BLaER1 (cell line): ENCODE measurements around the gene MEP1B.
"Not testable (repeated sequence)": the region's sequence is repeated elsewhere in the genome, so short reads cannot be mapped to it uniquely, and the experiment has no call there.

Experiments
- H3K27ac ChIP-seq: shearing (Covaris generic); formaldehyde crosslinking; 2 replicates; pipeline ENCODE4 v1.8.1; 2022
- H3K27me3 ChIP-seq: shearing (Covaris generic); formaldehyde crosslinking; 2 replicates; pipeline ENCODE4 v1.8.1; 2022
- H3K36me3 ChIP-seq: shearing (Covaris generic); formaldehyde crosslinking; 2 replicates; pipeline ENCODE4 v1.8.1; 2022
- H3K4me1 ChIP-seq: shearing (Covaris generic); formaldehyde crosslinking; 2 replicates; pipeline ENCODE4 v1.8.1; 2022
- H3K4me2 ChIP-seq: shearing (Covaris generic); formaldehyde crosslinking; 2 replicates; pipeline ENCODE4 v1.8.1; 2022
- H3K4me3 ChIP-seq: shearing (Covaris generic); formaldehyde crosslinking; 2 replicates; pipeline ENCODE4 v1.8.1; 2022
- H3K9ac ChIP-seq: shearing (Covaris generic); formaldehyde crosslinking; 2 replicates; pipeline ENCODE4 v1.8.1; 2022
- H3K9me3 ChIP-seq: shearing (Covaris generic); formaldehyde crosslinking; 2 replicates; pipeline ENCODE4 v1.8.1; 2022
- H4K20me1 ChIP-seq: shearing (Covaris generic); formaldehyde crosslinking; 2 replicates; pipeline ENCODE4 v1.8.1; 2022
- Cebpa-rat ChIP-seq: shearing (Covaris generic); IDR thresholded peaks from 2 replicates; pipeline ENCODE4 v1.8.1; 2022

The MEP1B gene

DNA sequence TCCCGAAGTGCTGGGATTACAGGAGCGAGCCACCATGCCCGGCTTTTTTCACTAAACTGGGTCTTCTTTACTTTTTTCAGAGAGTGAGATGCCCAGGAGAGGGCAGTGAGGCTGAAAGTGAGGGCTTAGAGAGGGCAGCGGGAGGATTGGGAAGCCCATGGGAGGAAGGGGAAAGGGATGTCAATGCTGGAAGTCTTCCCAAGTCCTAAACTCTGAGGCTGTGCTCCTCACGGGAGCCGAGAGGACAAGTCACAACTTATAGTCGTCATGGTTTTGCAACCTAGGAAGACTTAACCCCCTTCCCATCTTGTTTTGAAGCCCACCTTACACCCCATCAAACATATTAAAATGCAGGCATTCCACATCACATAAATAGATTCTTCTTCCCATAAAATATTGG is 15.1 kb upstream of the MEP1B start:
- no peaks in the 10 kb centered on the region for H3K4me1 ChIP-seq
- H3K4me2 ChIP-seq = no peak overlapping the region
- no peaks in the 10 kb centered on the region for H3K27me3 ChIP-seq
- H3K4me3 ChIP-seq = no peak overlapping the region
- no peaks in the 10 kb centered on the region for H3K36me3 ChIP-seq
- no peaks in the 10 kb centered on the region for H4K20me1 ChIP-seq
- no peak overlapping the region for H3K27ac ChIP-seq
- H3K9ac ChIP-seq = no peak overlapping the region
- no peaks in the 10 kb centered on the region for H3K9me3 ChIP-seq
- no peak for TF ChIP-seq Cebpa-rat

DNA sequence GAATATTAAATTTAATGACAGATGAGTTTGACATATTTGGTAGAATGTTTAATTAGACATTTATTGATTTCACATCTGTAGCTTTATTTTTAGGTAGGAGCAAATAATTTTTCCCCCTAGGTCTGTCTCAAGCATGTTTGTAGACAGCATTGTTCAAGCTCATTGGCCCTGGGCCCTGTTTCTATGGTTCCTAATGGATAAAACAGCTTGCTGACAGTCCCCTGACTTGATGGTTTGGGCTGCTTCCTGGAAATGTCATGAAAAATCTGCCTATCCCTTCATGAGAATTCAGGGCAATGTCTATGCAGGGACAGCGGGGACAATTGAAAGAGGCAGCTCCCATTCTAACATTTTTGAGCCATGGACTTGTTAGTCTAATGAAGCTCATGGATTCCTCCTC is 14.6 kb upstream of the MEP1B start:
- Histone ChIP-seq H3K36me3 (no peaks in the 10 kb centered on the region), H3K9ac (no peak overlapping the region), H3K27ac (no peak overlapping the region), H3K9me3 (no peaks in the 10 kb centered on the region), H3K4me3 (no peak overlapping the region), H4K20me1 (no peaks in the 10 kb centered on the region), H3K4me1 (no peaks in the 10 kb centered on the region), H3K4me2 (no peak overlapping the region), H3K27me3 (no peaks in the 10 kb centered on the region)
- TF ChIP-seq Cebpa-rat = no peak

DNA sequence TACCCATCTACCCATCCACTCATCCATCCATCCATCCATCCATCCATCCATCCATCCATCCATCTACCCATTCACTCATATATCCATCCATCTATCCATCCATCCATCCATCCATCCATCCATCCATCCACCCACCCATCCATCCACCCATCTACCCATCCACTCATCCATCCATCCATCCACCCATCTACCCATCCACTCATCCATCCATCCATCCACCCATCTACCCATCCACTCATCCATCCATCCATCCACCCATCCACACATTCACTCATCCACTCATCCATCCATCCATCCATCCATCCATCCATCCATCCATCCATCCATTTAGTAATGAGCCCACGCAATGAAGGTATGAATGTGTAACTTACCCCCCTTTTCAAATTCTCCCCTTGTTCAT is 13.1 kb upstream of the MEP1B start:
- H3K27me3 ChIP-seq, H4K20me1 ChIP-seq, H3K9me3 ChIP-seq, H3K4me2 ChIP-seq, H3K4me1 ChIP-seq, H3K9ac ChIP-seq, H3K27ac ChIP-seq, H3K4me3 ChIP-seq, H3K36me3 ChIP-seq: not testable (repeated sequence)

DNA sequence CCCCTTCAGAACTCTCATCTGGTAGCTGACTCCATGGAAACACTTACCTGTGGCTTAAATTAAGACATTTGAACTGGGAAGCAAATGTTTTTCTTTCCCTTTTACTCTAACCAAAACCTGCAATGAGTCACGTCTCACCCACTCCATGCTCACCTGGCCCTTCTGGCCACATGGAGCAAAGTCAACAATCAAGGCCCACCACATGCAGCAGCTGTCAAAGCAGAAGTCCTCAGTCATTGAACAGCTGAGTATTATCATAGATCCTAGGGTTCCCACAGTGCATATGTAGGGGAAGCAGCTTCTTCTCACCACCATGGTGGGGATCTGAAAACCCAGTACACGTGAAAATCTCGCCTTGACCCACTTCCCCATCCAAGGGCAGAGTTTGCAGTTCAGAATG is 12.3 kb upstream of the MEP1B start:
- Histone ChIP-seq H4K20me1 (no peaks in the 10 kb centered on the region), H3K9ac (no peak overlapping the region), H3K27me3 (no peaks in the 10 kb centered on the region), H3K4me3 (no peak overlapping the region), H3K4me1 (no peaks in the 10 kb centered on the region), H3K4me2 (no peak overlapping the region), H3K36me3 (no peaks in the 10 kb centered on the region), H3K9me3 (no peaks in the 10 kb centered on the region), H3K27ac (no peak overlapping the region)
- no peak for TF ChIP-seq Cebpa-rat

DNA sequence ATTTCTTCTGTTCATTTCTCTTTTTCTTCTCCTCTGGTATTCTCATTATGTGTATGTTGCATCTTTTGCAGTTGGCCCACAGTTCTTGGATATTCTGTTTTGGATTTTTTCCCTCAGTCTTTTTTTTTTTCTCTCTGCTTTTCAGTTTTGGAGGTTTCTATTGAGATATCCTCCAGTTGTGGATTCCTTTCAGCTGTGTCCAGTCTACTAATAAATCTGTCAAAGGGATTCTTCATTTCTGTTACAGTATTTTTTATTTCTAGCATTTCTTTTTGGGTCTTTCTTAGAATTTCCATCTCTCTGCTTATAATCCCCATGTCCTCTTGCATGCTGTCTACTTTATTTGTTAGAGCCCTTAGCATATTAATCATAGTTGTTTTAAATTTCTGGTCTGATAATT is 6.3 kb upstream of the MEP1B start:
- Histone ChIP-seq H3K27ac (no peak overlapping the region), H3K27me3 (no peaks in the 10 kb centered on the region), H3K4me2 (no peak overlapping the region), H3K9me3 (peaks cover 10% of the 10 kb centered on the region), H3K36me3 (no peaks in the 10 kb centered on the region), H4K20me1 (no peaks in the 10 kb centered on the region), H3K9ac (no peak overlapping the region), H3K4me3 (no peak overlapping the region), H3K4me1 (no peaks in the 10 kb centered on the region)
- TF ChIP-seq Cebpa-rat = no peak

DNA sequence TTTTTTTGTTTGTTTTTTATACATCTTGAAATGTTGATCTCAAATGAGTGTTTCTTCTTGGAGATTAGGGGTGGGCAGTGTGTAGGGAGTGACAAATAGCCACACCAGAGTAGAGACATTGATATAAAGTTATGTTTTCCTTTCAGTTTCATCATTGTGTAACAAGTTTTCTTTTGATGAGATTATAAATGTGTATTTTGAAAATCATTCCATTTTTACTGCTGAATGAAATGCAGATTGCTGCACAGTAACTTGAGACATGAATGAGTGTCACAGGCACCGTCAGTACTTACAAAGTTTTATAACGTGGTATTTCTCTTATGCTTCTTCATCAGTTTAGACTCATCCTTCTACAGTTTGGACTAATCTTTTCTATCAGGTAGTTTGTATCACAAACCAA is 370 bp downstream of the MEP1B start:
- H3K27ac ChIP-seq = no peak overlapping the region
- no peaks in the 10 kb centered on the region for H3K4me1 ChIP-seq
- H3K27me3 ChIP-seq = no peaks in the 10 kb centered on the region
- H3K36me3 ChIP-seq = no peaks in the 10 kb centered on the region
- H4K20me1 ChIP-seq = no peaks in the 10 kb centered on the region
- no peaks in the 10 kb centered on the region for H3K9me3 ChIP-seq
- no peak overlapping the region for H3K9ac ChIP-seq
- H3K4me3 ChIP-seq = no peak overlapping the region
- TF ChIP-seq Cebpa-rat = no peak
- no peak overlapping the region for H3K4me2 ChIP-seq

DNA sequence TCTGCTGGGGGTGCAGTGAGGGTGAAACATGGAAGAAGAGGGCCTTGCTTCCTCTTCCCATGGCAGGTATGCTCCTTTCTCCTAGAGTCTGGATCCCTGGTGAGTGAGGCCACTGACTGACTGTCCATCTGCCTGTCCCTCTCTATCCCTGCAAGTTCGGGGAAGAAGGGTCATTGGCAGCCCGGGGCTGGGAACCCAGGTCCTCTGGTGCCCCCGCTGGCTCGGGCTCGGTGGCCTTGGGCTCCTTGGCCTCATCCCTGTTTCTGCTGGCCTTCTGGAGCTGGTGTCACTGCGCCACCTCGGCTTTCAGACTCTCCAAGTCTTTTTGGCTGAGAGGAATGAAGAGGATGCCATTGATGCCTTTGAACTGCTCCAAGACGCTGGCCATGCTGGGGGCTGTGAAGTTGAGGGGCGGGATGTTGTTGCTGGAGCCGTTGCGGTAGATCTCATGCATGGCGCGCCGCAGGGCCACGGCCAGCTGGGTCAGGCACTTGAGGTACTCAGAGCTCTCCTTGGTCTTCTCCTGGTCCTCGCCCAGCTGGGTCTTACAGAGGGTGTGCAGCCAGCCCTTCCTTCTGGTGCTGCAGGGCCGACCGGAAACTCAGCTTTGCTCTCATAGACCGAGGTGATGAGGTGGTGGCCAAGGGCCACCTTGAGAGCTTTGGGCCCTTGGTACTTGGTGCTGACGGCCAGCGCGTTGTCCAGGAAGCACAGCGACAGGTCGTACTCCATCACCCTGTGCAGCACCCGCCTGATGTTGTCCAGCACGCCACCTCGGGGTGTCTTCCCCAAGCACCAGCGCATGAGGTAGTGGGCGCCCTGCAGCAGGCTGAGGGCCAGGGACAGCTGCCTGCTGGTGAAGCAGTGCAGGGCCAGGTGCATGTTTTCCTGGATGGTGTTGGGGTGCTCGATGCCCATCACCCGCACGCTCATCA is 6.3 kb downstream of the MEP1B start:
- Histone ChIP-seq H3K9me3 (no peaks in the 10 kb centered on the region; the same call in 1 of the 2 replicates), H3K4me1 (no peaks in the 10 kb centered on the region), H3K9ac (no peak overlapping the region), H4K20me1 (no peaks in the 10 kb centered on the region), H3K4me2 (no peak overlapping the region), H3K27ac (no peak overlapping the region), H3K4me3 (no peak overlapping the region), H3K36me3 (no peaks in the 10 kb centered on the region), H3K27me3 (no peaks in the 10 kb centered on the region)
- no peak for TF ChIP-seq Cebpa-rat

DNA sequence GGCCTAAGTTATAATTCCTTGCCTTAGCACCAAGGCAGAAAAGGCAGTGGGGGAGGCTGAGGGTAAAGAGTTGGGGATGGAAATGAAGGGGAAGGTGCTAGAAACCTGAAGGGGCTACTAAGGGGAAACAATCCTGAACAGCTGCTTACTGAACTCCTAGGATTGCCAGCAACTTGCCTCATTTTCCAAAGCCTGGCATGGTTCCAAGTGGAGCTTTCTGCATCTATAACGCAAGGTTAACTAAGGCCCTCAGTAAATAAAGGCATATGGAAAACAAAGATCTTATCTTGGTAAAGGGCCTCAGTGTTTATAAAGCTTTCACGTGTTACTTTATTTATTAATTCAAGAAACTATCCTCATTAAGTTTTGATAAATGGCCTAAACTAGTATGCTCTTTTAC is 10.9 kb downstream of the MEP1B start:
- Histone ChIP-seq H3K4me2 (no peak overlapping the region), H3K9ac (no peak overlapping the region), H3K9me3 (no peaks in the 10 kb centered on the region; the same call in 1 of the 2 replicates), H4K20me1 (no peaks in the 10 kb centered on the region), H3K36me3 (no peaks in the 10 kb centered on the region), H3K27me3 (no peaks in the 10 kb centered on the region; the same call in 1 of the 2 replicates), H3K4me3 (no peak overlapping the region), H3K4me1 (no peaks in the 10 kb centered on the region), H3K27ac (no peak overlapping the region)
- TF ChIP-seq Cebpa-rat = no peak

DNA sequence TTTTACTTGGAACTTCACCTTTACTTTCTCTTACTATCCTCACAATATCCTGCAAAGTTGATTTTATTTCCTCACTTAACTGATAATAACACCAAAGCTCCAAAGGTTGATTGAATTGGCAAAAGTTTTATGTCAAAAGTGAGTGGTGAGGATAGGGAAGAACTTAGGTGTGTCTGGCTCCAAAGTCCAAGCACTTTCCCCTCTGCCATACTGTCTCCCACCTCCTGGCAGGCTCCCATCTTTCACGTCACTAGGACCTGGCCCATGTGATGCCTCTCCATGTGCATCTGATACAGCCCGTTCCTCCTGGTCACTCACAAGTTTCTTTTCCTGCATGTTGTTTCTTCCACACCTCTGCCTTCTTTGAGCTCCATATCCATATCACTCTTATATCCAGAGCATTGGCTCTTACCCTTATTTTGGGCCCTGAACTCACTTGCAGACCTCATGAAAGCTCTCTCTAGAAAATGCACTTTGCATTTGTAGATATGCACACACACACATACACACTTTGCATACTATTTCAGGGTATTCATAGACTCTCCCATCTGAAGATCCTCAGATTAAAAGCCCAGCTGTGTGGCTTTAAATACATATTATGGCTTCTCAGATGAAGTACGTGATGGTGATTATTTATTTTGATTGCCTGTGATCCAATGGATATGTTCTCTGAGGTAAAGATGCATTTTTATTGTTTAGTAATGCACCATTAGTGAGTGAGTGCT is 12.3 kb downstream of the MEP1B start:
- no peaks in the 10 kb centered on the region for H4K20me1 ChIP-seq
- H3K9me3 ChIP-seq = no peaks in the 10 kb centered on the region; the same call in 1 of the 2 replicates
- H3K4me2 ChIP-seq = no peak overlapping the region
- no peaks in the 10 kb centered on the region for H3K36me3 ChIP-seq
- no peaks in the 10 kb centered on the region; the same call in 1 of the 2 replicates for H3K27me3 ChIP-seq
- no peaks in the 10 kb centered on the region for H3K4me1 ChIP-seq
- no peak overlapping the region for H3K4me3 ChIP-seq
- H3K9ac ChIP-seq = no peak overlapping the region
- no peak overlapping the region for H3K27ac ChIP-seq
- TF ChIP-seq Cebpa-rat = no peak

DNA sequence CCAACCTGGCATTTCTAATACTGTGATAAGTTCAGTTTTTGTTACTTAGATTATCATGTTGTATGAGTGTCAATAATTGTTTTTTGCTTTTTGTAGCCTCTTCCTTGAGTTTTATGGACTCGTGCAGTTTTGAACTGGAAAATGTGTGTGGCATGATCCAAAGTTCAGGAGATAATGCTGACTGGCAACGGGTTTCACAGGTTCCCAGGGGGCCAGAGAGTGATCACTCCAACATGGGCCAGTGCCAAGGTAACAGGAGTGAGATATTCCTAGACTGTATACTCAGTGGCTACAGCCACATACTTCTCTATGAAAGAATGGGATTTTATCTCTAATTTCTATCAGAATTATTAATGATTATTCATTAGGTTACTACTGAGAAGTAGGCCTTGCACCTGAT is 18.2 kb downstream of the MEP1B start:
- H3K27ac ChIP-seq = no peak overlapping the region

More for the DNA sequence above, 18.2 kb downstream of the MEP1B start:
- Histone ChIP-seq H3K27me3 (no peaks in the 10 kb centered on the region), H3K9ac (no peak overlapping the region), H3K9me3 (no peaks in the 10 kb centered on the region), H3K36me3 (no peaks in the 10 kb centered on the region), H3K4me3 (no peak overlapping the region), H3K4me1 (no peaks in the 10 kb centered on the region), H4K20me1 (no peaks in the 10 kb centered on the region), H3K4me2 (no peak overlapping the region)
- TF ChIP-seq Cebpa-rat = no peak
